ENCODE data around the gene ATOSA.

Gene ATOSA

GRCh38 chr15:52645916-52646315 lies 33.3 kb downstream of the ATOSA start:
- TF ChIP-seq CTCF (IDR thresholded peaks at IDR 0.05; ENCODE audit: low read depth, low read length) = no peak
- no peaks in the 10 kb centered on the region for H3K9me3 ChIP-seq
- no peak overlapping the region for H3K4me3 ChIP-seq (ENCODE audit: low read depth, low read length)
- no peaks in the 10 kb centered on the region; the same call in 1 of the 2 replicates for H3K36me3 ChIP-seq
- no peaks in the 10 kb centered on the region for H3K4me1 ChIP-seq
- no peak for DNase-seq
- H3K27me3 ChIP-seq = no peaks in the 10 kb centered on the region

GRCh38 chr15:52642386-52643361 lies 36.5 kb downstream of the ATOSA start:
- H3K4me1 ChIP-seq = no peaks in the 10 kb centered on the region
- H3K4me3 ChIP-seq (ENCODE audit: low read depth, low read length) = no peak overlapping the region
- no peak for DNase-seq
- no peaks in the 10 kb centered on the region for H3K9me3 ChIP-seq
- no peaks in the 10 kb centered on the region; the same call in 1 of the 2 replicates for H3K36me3 ChIP-seq
- TF ChIP-seq CTCF (IDR thresholded peaks at IDR 0.05; ENCODE audit: low read depth, low read length) = no peak
- H3K27me3 ChIP-seq = no peaks in the 10 kb centered on the region

- Histone ChIP-seq H3K36me3 (no peaks in the 10 kb centered on the region), H3K4me1 (no peaks in the 10 kb centered on the region), H3K9me3 (no peaks in the 10 kb centered on the region), H3K27me3 (no peaks in the 10 kb centered on the region), H3K4me3 (ENCODE audit: low read depth, low read length) (no peak overlapping the region)
- DNase-seq = no peak
- TF ChIP-seq CTCF (IDR thresholded peaks at IDR 0.05; ENCODE audit: low read depth, low read length) = no peak
Observed at GRCh38 chr15:52636459-52636858, 42.7 kb downstream of the ATOSA start.

- no peaks in the 10 kb centered on the region for H3K27me3 ChIP-seq
- no peaks in the 10 kb centered on the region for H3K36me3 ChIP-seq
- TF ChIP-seq CTCF (IDR thresholded peaks at IDR 0.05; ENCODE audit: low read depth, low read length) = no peak
- no peaks in the 10 kb centered on the region for H3K9me3 ChIP-seq
- H3K4me1 ChIP-seq = no peaks in the 10 kb centered on the region
- no peak for DNase-seq
- no peak overlapping the region for H3K4me3 ChIP-seq (ENCODE audit: low read depth, low read length)
Observed at GRCh38 chr15:52635908-52636307, 43.3 kb downstream of the ATOSA start.
